Stimulated activated CD4-positive, alpha-beta T cell treated with anti-CD3 and anti-CD28 coated beads, Interleukin-4, amount 100 ng/mL, for 1 hour (primary cell): ENCODE results near the gene LGALS8.
A peak's percentile ranks its signal among the peaks of the same experiment; 100 is the strongest.

Experiments
- DNase-seq: peaks from one replicate; pipeline ENCODE4 v3.0.0-alpha.2; 2020

LGALS8 gene

DNA sequence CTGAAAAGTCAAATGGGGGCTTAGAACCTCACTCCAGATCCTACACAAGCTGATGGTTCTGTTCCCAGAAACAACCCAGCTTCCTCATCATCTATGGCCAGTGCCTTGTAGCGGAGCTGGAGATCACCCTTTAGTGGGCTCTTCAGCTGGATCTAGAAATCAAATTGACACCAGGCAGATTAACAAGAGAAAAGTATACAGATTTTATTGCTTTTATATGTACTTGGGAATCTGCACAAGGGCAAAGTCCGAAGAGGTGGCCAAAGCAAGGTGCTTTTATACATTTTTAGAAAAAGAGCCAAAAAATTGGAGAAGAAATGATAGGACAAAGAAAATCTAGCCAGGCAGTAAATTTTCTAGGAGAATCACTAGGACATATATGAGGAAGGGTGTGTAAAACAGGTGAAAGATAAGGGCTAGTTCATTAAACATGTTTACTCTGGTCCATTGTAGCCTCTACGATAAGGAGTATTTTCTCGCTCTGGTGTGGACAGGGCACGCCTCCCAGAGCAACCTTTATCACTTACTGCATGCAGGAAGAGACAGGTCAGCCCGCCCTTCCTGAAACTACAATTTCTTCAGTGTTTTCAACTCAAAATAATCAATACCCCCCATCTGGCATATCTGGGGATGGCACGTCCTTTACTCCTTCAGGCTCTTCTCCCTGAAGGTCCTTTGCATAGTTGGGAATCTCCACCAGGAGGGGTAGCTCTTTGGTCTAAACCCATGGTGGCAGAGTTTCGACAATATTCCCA, 14.0 kb upstream of the LGALS8 start:
- no peak for DNase-seq

DNA sequence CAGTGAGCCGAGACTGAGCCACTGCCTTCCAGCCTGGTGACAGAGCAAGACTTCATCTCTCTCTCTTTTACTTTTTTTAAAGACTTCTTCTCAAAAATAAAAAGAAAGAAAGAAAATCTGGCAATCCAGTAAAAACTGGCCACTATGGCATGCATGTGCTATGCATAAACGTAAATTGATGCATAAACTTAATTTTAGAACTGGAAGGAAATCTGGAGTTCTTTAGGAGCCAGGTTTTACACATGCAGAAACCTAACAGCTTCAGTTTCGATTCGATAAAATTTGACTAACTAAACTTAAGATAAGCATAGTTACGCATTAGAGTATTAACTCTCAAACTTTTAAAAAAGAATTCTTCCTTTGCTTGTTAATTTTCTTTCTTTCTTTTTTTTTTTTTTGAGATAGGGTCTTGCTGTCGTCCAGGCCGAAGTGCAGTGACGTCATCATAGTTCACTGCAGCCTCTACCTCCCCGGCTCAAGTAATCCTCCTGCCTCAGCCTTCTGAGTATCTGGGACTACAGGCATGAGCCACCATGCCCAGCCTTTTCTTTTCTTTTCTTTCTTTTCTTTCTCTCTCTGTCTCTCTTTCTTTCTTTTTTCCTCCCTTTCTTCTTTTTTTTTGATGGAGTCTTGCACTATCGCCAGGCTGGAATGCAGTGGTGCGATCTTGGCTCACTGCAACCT, 11.9 kb upstream of the LGALS8 start:
- no peak for DNase-seq

- DNase-seq, result no peak
These were observed 8.9 kb upstream of the LGALS8 start for GRCh38 chr1:236514703-236515442.

- DNase-seq, result no peak
These were observed 8.3 kb upstream of the LGALS8 start for GRCh38 chr1:236515443-236515958.

DNA sequence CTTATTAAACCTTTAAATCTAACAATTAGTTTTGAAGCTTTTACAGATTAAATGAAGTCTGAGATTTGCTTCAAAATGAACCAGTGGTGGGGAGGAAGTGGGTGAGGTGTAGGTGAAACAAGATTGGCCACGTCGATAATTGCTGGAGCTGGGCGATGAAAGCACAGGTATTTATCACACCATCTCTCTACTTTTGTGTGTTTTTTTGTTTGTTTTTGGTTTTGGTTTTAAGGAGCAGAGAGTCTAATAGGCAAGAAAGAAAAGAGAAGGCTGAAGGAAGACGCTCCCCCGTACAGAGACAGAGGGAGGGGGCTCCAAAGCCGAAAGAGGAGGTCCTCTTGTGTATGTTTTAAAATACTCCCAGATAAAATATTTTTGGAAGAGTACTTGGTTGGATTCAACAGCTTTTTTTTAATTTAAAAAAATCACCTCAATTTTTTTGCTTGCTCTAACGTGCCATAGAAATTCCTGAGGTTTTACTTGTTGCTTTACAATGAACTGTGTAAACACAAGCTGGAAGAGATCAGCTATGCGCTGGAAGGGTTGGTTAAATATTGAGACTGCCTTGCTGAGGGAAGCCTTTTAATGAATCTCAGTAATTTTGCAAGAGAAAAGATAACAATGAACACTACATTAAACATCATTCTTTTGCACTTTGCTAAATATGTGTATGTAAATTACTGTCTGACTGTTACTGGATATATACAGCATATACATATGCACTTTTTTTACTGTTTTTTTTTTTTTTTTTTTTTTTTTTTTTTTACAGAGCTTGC, 6.7 kb upstream of the LGALS8 start:
- DNase-seq, result peak; percentile 14

- DNase-seq, result no peak
These were observed 5.5 kb upstream of the LGALS8 start for GRCh38 chr1:236518322-236518721.

- no peak for DNase-seq
These were observed 3.3 kb upstream of the LGALS8 start for GRCh38 chr1:236520445-236521005.

- no peak for DNase-seq
These were observed 662 bp upstream of the LGALS8 start for GRCh38 chr1:236522937-236523703.

DNA sequence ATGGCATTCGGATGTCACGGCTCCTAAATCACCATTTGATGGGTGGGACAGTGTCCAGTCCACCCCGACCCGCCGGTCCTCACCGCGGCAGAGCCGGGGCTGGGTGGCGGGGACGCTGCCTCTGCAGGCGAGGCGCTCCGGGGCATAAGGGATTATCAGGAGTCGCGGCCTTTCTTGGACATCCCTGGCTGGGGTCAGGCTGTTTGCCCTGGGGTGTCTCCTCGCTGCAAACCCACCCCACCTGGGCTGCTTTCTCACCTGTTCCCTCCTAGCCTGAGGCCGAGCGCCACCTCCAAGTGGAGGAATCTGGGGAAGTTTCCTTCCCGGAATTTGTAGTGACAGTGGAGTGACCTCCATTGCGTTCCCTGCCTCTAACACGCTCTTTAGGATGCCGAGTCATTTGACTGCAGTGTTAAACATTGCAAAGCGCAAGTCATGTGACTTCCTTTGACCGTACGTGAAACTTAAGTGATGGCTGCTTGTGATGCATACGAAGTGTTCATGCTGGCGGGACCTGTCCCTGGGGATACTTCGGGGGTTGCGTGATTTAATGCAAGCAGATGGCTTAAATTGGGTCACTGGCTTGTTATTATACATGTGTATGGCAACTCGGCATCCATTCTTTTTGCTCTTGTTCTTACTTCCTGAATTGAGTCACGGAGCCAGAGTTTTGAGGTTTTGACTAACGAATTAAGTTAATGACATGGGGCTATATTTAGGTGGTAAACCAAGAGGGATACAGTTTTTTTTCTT, 536 bp downstream of the LGALS8 start:
- peak; percentile 29 for DNase-seq

DNA sequence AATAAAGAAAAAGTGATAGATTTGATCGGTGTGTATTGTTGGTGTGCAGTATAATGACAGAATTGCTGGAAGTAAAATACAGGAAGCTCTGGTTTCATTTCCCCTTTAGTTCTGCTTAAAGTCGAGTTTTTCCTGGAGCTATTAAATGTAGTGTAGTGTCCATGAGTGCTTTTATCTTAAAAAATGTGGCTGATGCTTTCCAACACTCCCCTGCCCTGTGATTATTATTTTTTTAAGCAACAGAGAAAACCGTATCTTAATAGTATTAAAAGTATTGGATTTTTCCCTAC, 1.1 kb downstream of the LGALS8 start:
- DNase-seq, result no peak

DNA sequence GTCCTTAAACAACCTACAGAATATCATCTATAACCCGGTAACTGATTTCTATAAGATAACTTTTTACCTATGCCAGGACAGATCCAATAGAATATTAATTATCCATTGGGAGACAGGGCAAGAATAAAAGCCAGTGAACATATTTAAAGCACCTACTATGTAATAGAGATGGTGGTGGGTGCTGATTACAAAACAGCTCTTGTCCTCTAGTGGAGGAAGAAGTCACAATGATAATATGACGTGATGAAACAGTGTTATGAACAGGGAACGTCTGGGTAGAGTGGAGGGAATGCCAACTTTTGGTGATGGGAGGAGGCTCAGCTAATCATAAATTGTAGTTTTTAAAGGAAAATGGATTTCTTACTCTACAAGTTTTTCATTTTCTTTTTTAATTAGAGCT, 2.3 kb downstream of the LGALS8 start:
- DNase-seq, result no peak

DNA sequence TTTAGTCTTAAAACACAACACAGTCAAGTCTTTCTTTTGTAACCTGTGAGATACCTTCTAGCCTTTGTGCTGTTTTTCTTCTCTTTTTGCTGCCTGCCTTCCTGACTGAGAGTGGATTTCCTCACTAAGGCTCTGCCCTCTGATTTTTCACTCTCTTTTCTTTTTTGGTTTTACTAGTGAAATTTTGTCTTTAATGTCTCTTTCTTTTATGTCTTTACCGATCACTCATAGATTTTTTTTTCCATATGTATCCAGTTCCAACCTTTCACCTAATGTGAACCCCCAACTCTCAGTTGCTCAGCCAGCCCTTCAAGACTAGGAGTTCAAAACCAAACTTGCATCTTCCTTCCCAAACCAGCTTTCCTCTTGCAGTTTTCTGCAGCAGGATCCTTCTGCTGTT, 6.5 kb downstream of the LGALS8 start:
- no peak for DNase-seq

GRCh38 chr1:236530959-236531358, 7.2 kb downstream of the LGALS8 start:
- DNase-seq, result no peak

DNA sequence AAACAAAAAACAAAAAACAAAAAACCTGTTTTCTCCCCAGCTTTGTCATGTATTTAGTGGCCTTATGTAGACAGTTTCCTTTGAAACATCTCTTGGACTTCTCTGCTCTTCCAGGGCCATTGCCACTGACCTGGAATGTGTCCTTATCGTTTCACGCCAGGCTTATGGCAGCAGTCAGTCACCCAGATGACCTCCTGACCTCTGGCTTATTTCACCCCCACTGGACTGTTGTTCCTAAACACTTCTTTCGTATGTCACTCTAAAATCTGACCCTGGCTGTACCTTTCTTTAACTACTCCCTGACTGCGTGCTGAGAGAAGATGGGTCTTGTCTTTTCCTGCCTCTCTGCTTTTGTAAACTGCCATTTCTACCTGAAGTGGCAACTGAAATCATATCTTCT, 9.1 kb downstream of the LGALS8 start:
- no peak for DNase-seq

GRCh38 chr1:236534151-236534651, 10.4 kb downstream of the LGALS8 start:
- DNase-seq, result peak; percentile 25

- no peak for DNase-seq
These were observed 11.4 kb downstream of the LGALS8 start for GRCh38 chr1:236535190-236535589.

- no peak for DNase-seq
These were observed 11.9 kb downstream of the LGALS8 start for GRCh38 chr1:236535662-236536161.

DNA sequence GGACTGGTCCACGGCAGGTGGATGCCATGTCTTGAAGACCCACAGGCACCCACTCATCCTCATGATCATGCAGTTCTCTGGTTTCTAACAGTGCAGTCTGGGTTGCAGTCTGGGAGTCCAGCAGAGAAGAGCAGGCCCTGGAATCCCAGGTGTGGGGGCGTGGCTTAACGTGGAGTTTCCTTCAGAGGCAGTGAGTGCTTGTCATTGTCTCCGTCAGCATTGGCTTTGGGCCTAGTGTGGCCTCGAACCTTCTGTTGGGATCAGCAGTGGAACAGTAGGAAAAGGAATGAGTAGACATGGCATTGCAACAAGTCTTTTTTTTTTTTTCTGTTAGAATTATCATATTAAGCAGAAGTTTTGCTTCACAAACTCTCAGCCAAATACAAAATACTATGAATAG, 12.8 kb downstream of the LGALS8 start:
- DNase-seq, result no peak

DNA sequence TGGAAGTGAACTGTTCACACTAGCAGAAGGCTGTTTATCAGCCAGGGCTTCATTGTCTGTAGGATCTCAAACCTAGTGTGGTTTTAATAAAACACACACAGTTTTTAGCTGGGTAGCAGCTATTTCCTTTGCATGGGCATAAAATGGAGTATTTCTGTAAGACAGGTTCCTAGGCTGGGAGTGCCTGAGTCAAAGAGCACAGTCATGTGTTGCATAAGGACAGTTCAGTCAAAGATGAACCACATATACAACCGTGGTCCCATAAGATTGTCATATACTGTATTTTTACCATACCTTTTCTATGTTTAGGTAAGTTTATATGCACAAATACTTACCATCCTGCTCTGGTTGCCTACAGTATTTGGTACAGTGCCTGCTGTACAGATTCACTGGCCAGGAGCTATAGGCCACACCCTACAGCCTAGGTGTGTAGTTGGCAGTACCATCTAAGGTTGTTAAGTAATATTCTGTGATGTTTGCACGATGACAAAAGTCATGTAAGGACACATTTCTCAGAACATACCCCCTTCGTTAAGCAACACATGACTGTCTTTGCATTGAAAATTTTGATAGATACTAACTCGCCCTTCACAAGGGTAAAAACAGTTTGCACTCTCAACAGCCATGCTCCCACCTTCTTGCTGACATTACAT, 17.2 kb downstream of the LGALS8 start:
- no peak for DNase-seq

DNA sequence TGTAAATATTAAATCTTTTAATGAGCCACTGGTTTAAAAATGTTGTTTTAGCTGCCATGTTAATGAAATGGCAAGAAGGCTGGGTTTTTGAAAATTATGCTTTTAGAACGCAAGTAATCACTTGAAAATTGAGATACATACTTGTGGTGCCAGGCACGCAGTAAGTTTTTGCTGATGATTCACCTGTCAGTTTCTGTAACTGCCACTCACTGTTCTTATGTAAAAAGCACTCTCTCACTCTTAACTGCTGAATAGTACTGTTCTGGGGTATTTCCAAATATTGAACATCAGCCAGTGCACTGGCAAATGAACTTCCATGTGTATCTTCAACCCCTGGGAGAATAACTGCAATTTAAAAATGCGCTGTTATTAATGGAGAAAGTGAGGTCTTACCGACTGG, 17.9 kb downstream of the LGALS8 start:
- no peak for DNase-seq
